Measurements from ENCODE around the gene ISY1.
"Not testable (repeated sequence)": the region's sequence is repeated elsewhere in the genome, so short reads cannot be mapped to it uniquely, and the experiment has no call there.

DNA sequence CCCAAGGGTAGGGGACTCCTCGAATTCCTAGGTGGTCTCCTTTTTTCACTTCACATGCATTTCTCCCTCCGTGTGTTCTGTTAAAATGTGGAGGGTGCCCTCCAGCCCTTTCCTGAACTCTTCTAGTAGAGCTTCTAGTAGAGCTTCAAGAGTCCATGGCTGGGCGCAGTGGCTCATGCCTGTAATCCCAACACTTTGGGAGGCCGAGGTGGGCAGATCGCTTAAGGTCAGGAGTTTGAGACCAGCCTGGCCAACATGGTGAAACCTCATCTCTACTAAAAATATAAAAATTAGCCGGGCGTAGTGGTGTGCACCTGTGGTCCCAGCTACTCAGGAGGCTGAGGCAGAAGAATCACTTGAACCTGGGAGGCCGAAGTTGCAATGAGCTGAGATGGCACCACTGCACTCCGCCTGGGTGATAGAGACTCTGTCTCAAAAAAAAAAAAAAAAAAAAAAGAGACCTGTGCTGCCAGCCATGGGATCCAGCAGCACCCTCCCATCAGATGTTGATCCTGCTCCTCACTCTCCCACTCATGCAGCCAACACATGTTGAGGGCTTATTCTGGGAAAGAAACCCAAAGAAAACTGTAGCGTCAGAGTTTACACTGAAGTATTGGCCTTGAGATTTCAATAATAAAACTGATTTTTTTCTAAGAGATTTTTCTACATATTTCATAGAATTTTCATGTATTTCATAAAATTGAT, 49.6 kb downstream of the ISY1 start:
- TF ChIP-seq EZH2 (IDR thresholded peaks at IDR 0.05; ENCODE audit: borderline replicate concordance, low read length): not testable (repeated sequence)
- TF ChIP-seq, protein P1, sequence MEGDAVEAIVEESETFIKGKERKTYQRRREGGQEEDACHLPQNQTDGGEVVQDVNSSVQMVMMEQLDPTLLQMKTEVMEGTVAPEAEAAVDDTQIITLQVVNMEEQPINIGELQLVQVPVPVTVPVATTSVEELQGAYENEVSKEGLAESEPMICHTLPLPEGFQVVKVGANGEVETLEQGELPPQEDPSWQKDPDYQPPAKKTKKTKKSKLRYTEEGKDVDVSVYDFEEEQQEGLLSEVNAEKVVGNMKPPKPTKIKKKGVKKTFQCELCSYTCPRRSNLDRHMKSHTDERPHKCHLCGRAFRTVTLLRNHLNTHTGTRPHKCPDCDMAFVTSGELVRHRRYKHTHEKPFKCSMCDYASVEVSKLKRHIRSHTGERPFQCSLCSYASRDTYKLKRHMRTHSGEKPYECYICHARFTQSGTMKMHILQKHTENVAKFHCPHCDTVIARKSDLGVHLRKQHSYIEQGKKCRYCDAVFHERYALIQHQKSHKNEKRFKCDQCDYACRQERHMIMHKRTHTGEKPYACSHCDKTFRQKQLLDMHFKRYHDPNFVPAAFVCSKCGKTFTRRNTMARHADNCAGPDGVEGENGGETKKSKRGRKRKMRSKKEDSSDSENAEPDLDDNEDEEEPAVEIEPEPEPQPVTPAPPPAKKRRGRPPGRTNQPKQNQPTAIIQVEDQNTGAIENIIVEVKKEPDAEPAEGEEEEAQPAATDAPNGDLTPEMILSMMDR (IDR thresholded peaks at IDR 0.05; ENCODE audit: low read length): not testable (repeated sequence)
